ENCODE measurements around the gene DMRTC1B. TPM values are rescaled to one million over a fixed set of nuclear protein-coding genes. Genes with fewer than 3 reads are reported as not detected.
"Not testable (repeated sequence)": the region's sequence is repeated elsewhere in the genome, so short reads cannot be mapped to it uniquely, and the experiment has no call there.

DMRTC1B gene
- total RNA-seq, 4 donors from 2014 or later = 1.7 to 2.8 (median 2.1) TPM; not detected in 1

DNA sequence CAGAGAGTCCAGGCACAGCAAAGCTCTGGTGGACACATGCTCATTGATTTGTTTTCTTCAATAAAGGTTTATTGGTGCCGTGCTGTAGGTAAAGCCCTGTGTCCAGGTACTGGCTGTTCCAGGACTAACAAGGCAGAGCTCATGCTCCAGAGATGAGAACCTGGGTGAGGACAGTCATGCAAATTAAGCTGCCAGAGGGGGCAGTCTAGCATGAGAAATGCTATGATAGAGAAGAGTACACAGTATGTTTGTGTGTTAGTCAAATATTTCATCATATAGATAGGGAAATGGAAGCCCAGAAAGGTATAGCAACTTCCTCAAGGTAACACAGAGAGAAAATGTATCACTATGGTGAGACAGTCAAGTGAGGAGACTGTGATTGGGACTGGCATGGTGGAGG is 11.5 kb downstream of the DMRTC1B start:
- H3K4me3 ChIP-seq (replicated peaks in 1 of 3); H3K9me3 ChIP-seq; H3K27me3 ChIP-seq; H3K36me3 ChIP-seq; H3K27ac ChIP-seq; DNase-seq; H3K4me1 ChIP-seq; intact Hi-C loops (cut with DNase I): not testable (repeated sequence)
- no CpG with 5 or more reads among the region's 1 CpG for WGBS, 2 donors

DNA sequence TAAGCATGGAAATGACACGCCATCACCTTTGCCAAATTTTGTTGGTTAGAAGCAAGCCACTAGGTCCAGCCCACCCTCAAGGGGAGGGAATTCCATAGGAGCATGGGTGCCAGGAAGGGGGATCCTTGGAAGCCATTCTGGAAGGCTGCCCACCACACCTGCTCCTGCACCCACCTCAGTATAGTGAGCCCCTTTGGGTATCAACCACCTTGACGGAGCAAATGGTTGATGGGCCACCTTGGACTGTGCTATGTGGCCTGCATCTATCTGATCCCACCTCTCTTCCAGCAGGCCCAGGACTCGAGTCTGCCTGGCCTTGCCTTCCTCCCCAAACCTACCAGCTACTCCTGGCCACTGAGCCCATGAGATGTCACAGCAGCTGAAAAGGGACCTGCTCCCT is 13.7 kb downstream of the DMRTC1B start:
- H3K36me3 ChIP-seq; intact Hi-C loops (cut with DNase I); H3K27me3 ChIP-seq; DNase-seq; H3K4me1 ChIP-seq; H3K27ac ChIP-seq; H3K9me3 ChIP-seq; H3K4me3 ChIP-seq (replicated peaks in 1 of 3): not testable (repeated sequence)
- 100% methylated on average over 1 of the region's 3 CpGs; no CpG with 5 or more reads in 1 of the 2 donors for WGBS, 2 donors

DNA sequence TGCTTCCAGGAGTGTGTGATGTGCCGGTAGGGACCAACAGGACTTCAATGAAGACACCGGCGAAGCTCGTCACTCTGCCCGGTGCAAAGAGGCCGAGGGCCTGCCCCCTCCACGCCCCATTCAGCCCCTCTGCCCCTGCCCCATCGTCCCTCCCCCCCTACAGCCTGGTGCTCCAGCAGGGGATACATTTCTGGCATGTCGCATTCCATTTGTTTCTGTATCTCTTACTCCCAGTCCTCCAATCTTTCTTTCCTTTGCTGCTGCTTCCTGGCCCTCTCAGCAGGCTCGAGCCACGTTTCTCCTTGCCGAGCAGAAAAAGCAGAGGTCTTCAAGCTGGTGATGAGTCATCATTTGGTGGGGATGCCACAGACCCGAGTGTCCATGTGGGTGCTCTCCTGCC is 31.4 kb downstream of the DMRTC1B start, which contains the start of gene FAM236D:
Gene FAM236D, minus strand, starts transcription at position 101 of the 400 bp plus-strand sequence. Its CDS starts 100 bp downstream, at position 1.
- H3K36me3 ChIP-seq; H3K9me3 ChIP-seq; intact Hi-C loops (cut with DNase I); H3K27me3 ChIP-seq; DNase-seq; H3K27ac ChIP-seq; H3K4me3 ChIP-seq (replicated peaks in 1 of 3); H3K4me1 ChIP-seq: not testable (repeated sequence)
- WGBS, 2 donors = no CpG with 5 or more reads among the region's 13 CpGs

- H3K27me3 ChIP-seq; H3K4me3 ChIP-seq (replicated peaks in 1 of 3); DNase-seq; H3K4me1 ChIP-seq; intact Hi-C loops (cut with DNase I); H3K9me3 ChIP-seq; H3K36me3 ChIP-seq; H3K27ac ChIP-seq: not testable (repeated sequence)
- WGBS, 2 donors = no CpG with 5 or more reads among the region's 13 CpGs
Observed at GRCh38 chrX:72830701-72831100, 54.0 kb downstream of the DMRTC1B start.

DNA sequence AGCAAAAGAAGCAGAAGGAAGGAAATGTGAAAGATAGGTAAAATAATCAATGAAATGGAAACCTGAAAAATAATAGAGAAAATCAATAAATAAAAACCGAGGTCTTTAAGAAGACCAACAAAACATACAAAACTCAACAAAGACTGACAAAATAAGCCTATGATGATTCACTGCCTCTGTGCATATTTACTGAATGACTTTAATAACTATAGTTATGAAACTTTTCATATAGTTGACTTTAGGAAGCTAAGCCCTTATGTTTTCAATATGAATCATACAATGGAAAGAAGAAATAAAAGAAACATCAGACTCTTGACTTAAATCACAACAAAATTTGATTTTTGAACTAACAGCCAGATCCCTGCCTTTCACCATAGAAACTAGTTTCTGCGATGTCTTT is 60.8 kb downstream of the DMRTC1B start:
- DNase-seq; H3K27me3 ChIP-seq; H3K36me3 ChIP-seq; H3K4me1 ChIP-seq; H3K27ac ChIP-seq; H3K9me3 ChIP-seq; intact Hi-C loops (cut with DNase I); H3K4me3 ChIP-seq (replicated peaks in 1 of 3): not testable (repeated sequence)
- no CpG with 5 or more reads among the region's 2 CpGs for WGBS, 2 donors

- H3K27ac ChIP-seq; H3K4me3 ChIP-seq (replicated peaks in 1 of 3); DNase-seq; intact Hi-C loops (cut with DNase I); H3K4me1 ChIP-seq; H3K36me3 ChIP-seq; H3K9me3 ChIP-seq; H3K27me3 ChIP-seq: not testable (repeated sequence)
- no CpG with 5 or more reads among the region's 2 CpGs for WGBS, 2 donors
Observed at GRCh38 chrX:72882898-72883297, 106.2 kb downstream of the DMRTC1B start.

DNA sequence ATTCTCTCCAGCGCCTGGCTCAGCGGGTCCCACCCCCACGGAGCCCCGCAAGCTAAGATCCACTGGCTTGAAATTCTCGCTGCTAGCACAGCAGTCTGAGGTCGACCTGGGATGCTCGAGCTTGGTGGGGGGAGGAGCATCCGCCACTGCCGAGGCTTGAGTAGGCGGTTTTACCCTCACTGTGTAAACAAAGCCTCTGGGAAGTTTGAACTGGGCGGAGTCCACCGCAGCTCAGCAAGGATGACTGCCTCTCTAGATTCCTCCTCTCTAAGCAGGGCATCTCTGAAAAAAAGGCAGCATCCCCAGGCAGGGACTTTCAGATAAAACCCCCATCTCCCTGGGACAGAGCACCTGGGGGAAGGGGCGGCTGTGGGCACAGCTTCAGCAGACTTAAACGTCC is 113.0 kb downstream of the DMRTC1B start:
- intact Hi-C loops (cut with DNase I); H3K4me3 ChIP-seq (replicated peaks in 1 of 3); H3K36me3 ChIP-seq; H3K27ac ChIP-seq; H3K9me3 ChIP-seq; DNase-seq; H3K27me3 ChIP-seq; H3K4me1 ChIP-seq: not testable (repeated sequence)
- no CpG with 5 or more reads among the region's 14 CpGs for WGBS, 2 donors

Small RNAs within 50 kb of the gene (small RNA-seq; reads per million reads assigned to genes)
- not detected for gene RNU1-112P

Other genes starting within 250 kb of the DMRTC1B start
- 10 to 100 TPM; 46.5 to 74.9 (median 55.4) TPM for gene HDAC8, start 204.0 kb upstream of the DMRTC1B start, total RNA-seq
- gene PHKA1, start 62.6 kb upstream of the DMRTC1B start, total RNA-seq = 10 to 100 TPM; 12.4 to 16.1 (median 14.4) TPM
- gene FAM236B, start 5.8 kb downstream of the DMRTC1B start, total RNA-seq = not detected
- gene FAM236D, start 31.3 kb downstream of the DMRTC1B start, total RNA-seq = not detected
- not detected for gene FAM236C, start 135.7 kb downstream of the DMRTC1B start, total RNA-seq
- gene FAM236A, start 161.3 kb downstream of the DMRTC1B start, total RNA-seq = 10 to 100 TPM in 1 of 4 donors, 1 to 10 TPM in 1, not detected in 2; 2.6 to 11.7 TPM
- gene DMRTC1, start 166.9 kb downstream of the DMRTC1B start, total RNA-seq = under 1 TPM in 2 of 4 donors, not detected in 2; 0.27 to 0.45 TPM
- gene PABPC1L2B, start 226.0 kb downstream of the DMRTC1B start, total RNA-seq = not detected

Data from thyroid gland (tissue), 4 donors.